H1 (cell line): ENCODE measurements around the gene MAST1. TPM values are rescaled to one million over a fixed set of nuclear protein-coding genes. Genes with fewer than 3 reads are reported as not detected.

Source experiments
- CTCF ChIA-PET: fragments of 300-600 bp; sonication (Branson Sonifier 250); formaldehyde crosslinking; loops from one replicate; lab custom pipeline; 2021; ENCODE audit not compliant: partially characterized antibody; lab: Charles Lee
- POLR2A ChIA-PET: fragments of 300-600 bp; sonication (Branson Sonifier 250); formaldehyde crosslinking; loops from one replicate; lab custom pipeline; 2021; ENCODE audit warnings: inconsistent platforms; ENCODE audit not compliant: partially characterized antibody; lab: Charles Lee
- DNase-seq, 2 experiments: peaks; one replicate each; pipeline versions ENCODE4 v3.0.0 to v3.0.0-alpha.2; 2010 to 2022; ENCODE audit warnings: low spot score in 2 of 2, low read depth in 1 of 2, mixed read lengths in 1 of 2
- FAIRE-seq: peaks from 2 replicates; lab custom pipeline; 2011; peaks lifted over from hg19 to GRCh38; lab: Jason Lieb, UNC
- H2AFZ ChIP-seq: 2 replicates; pipeline ENCODE4 v1.8.1; 2012; ENCODE audit warnings: low read length, inconsistent platforms
- H2AK5ac ChIP-seq: 2 replicates; pipeline ENCODE4 v1.6.1; 2013; ENCODE audit warnings: low read depth, low read length
- H2BK120ac ChIP-seq: replicated peaks from 2 replicates; pipeline ENCODE3; 2013; ENCODE audit warnings: low read depth, low read length, inconsistent platforms
- H2BK12ac ChIP-seq: 2 replicates; pipeline ENCODE4 v1.6.1; 2013; ENCODE audit warnings: low read depth, low read length
- H2BK15ac ChIP-seq: 2 replicates; pipeline ENCODE4 v1.6.1; 2013; ENCODE audit warnings: low read length
- H2BK20ac ChIP-seq: 2 replicates; pipeline ENCODE4 v1.6.1; 2013; ENCODE audit warnings: low read length
- H2BK5ac ChIP-seq: 2 replicates; pipeline ENCODE4 v1.6.1; 2013; ENCODE audit warnings: low read depth, low read length
- H3K14ac ChIP-seq: 2 replicates; pipeline ENCODE4 v1.6.1; 2013; ENCODE audit warnings: inconsistent platforms; ENCODE audit not compliant: insufficient read length
- H3K18ac ChIP-seq: 2 replicates; pipeline ENCODE4 v1.6.1; 2013; ENCODE audit warnings: low read length; ENCODE audit errors: extremely low read depth
- H3K23ac ChIP-seq: 2 replicates; pipeline ENCODE4 v1.6.1; 2013; ENCODE audit warnings: inconsistent platforms; ENCODE audit not compliant: insufficient read length
- H3K23me2 ChIP-seq: 2 replicates; pipeline ENCODE4 v1.6.1; 2013; ENCODE audit warnings: low read depth, low read length
- H3K27ac ChIP-seq: 2 replicates; pipeline ENCODE4 v1.6.1; 2011; ENCODE audit warnings: low read depth, low read length, inconsistent platforms
- H3K27me3 ChIP-seq, 4 experiments: replicated peaks in 1 of 4; 1 replicate in 1 of 4; 2 replicates in 3 of 4; pipeline versions ENCODE4 v1.6.1 to v1.8.1; 2011 to 2013; ENCODE audit warnings: low read length in 3 of 4, mild to moderate bottlenecking in 3 of 4, inconsistent platforms in 2 of 4, mixed read lengths in 2 of 4, moderate library complexity in 1 of 4; ENCODE audit not compliant: control insufficient read depth in 3 of 4, insufficient read depth in 3 of 4; ENCODE audit errors: extremely low read depth in 1 of 4
- H3K36me3 ChIP-seq, 4 experiments: 2 replicates each; pipeline versions ENCODE4 v1.6.1 to v1.8.1; 2011 to 2013; ENCODE audit warnings: mild to moderate bottlenecking in 4 of 4, low read length in 3 of 4, moderate library complexity in 2 of 4, control low read depth in 1 of 4, inconsistent platforms in 1 of 4; ENCODE audit not compliant: insufficient read depth in 4 of 4, control insufficient read depth in 2 of 4
- H3K4ac ChIP-seq: replicated peaks from 2 replicates; pipeline ENCODE3; 2013; ENCODE audit warnings: low read length, low read depth, mixed read lengths, inconsistent platforms; ENCODE audit not compliant: insufficient read length
- H3K4me1 ChIP-seq, 4 experiments: replicated peaks in 1 of 4; 1 replicate in 1 of 4; 2 replicates in 3 of 4; pipeline versions ENCODE4 v1.6.1 to v1.8.1; 2011 to 2013; ENCODE audit warnings: low read length in 3 of 4, inconsistent platforms in 2 of 4, mixed read lengths in 1 of 4; ENCODE audit not compliant: insufficient read depth in 4 of 4, control insufficient read depth in 3 of 4
- H3K4me2 ChIP-seq, 2 experiments: 2 replicates each; pipeline versions ENCODE4 v1.6.1 to v1.8.1; 2011 to 2013; ENCODE audit warnings: low read depth in 2 of 2, low read length in 2 of 2, control low read depth in 1 of 2, inconsistent platforms in 1 of 2, mild to moderate bottlenecking in 1 of 2; ENCODE audit not compliant: insufficient read depth in 1 of 2
- H3K4me3 ChIP-seq, 4 experiments: fragments of 200-600, 300-600 bp in 1 of 4; sonication (generic), shearing (Covaris generic), sonication (Bioruptor Twin) in 1 of 4; 2 replicates each; pipeline versions ENCODE4 v1.5.1 to v1.8.1; 2011 to 2016; ENCODE audit warnings: low read length in 4 of 4, low read depth in 3 of 4, control low read depth in 2 of 4, inconsistent platforms in 2 of 4, mild to moderate bottlenecking in 2 of 4, mixed read lengths in 1 of 4, moderate library complexity in 1 of 4; ENCODE audit not compliant: insufficient read depth in 2 of 4; ENCODE audit errors: extremely low read depth in 1 of 4
- H3K56ac ChIP-seq: replicated peaks from 2 replicates; pipeline ENCODE3; 2013; ENCODE audit warnings: low read depth, mild to moderate bottlenecking, mixed read lengths, low read length, inconsistent platforms; ENCODE audit not compliant: insufficient read length
- H3K79me1 ChIP-seq: 2 replicates; pipeline ENCODE4 v1.6.1; 2013; ENCODE audit warnings: low read depth, low read length, control low read depth
- H3K79me2 ChIP-seq, 2 experiments: 2 replicates each; pipeline versions ENCODE4 v1.6.1 to v1.8.1; 2012 to 2013; ENCODE audit warnings: low read length in 2 of 2, mild to moderate bottlenecking in 2 of 2, inconsistent platforms in 1 of 2; ENCODE audit not compliant: insufficient read depth in 2 of 2, control insufficient read depth in 1 of 2
- H3K9ac ChIP-seq, 4 experiments: replicated peaks in 1 of 4; 1 replicate in 1 of 4; 2 replicates in 3 of 4; pipeline versions ENCODE4 v1.6.1 to v1.8.1; 2011 to 2013; ENCODE audit warnings: low read depth in 3 of 4, low read length in 3 of 4, control low read depth in 2 of 4, mild to moderate bottlenecking in 2 of 4, moderate library complexity in 2 of 4, inconsistent platforms in 1 of 4; ENCODE audit errors: extremely low read depth in 1 of 4
- H3K9me3 ChIP-seq, 2 experiments: 2 replicates each; pipeline versions ENCODE4 v1.6.1 to v1.8.1; 2012 to 2013; ENCODE audit warnings: mild to moderate bottlenecking in 2 of 2, moderate library complexity in 2 of 2, control low read depth in 1 of 2, inconsistent platforms in 1 of 2, low read depth in 1 of 2, low read length in 1 of 2, mixed read lengths in 1 of 2; ENCODE audit not compliant: insufficient read depth in 2 of 2
- H4K20me1 ChIP-seq, 2 experiments: replicated peaks in 1 of 2; 2 replicates each; pipeline versions ENCODE3 to v1.8.1; 2011 to 2013; ENCODE audit warnings: inconsistent platforms in 2 of 2, low read length in 2 of 2, mild to moderate bottlenecking in 1 of 2; ENCODE audit not compliant: insufficient read depth in 2 of 2, control insufficient read depth in 1 of 2
- H4K5ac ChIP-seq: 2 replicates; pipeline ENCODE4 v1.6.1; 2013; ENCODE audit warnings: low read length, low read depth, mixed read lengths, inconsistent platforms; ENCODE audit not compliant: insufficient read length
- H4K8ac ChIP-seq: 2 replicates; pipeline ENCODE4 v1.8.0; 2013; ENCODE audit warnings: mild to moderate bottlenecking, moderate library complexity, low read length, inconsistent platforms; ENCODE audit not compliant: insufficient read depth; ENCODE audit errors: extremely low read depth
- H4K91ac ChIP-seq: replicated peaks from 2 replicates; pipeline ENCODE3; 2013; ENCODE audit warnings: low read length, mixed read lengths, inconsistent platforms; ENCODE audit not compliant: insufficient read length
- BRCA1 ChIP-seq: IDR thresholded peaks from 2 replicates; pipeline ENCODE4 v1.6.1; 2012; ENCODE audit warnings: low read depth, low read length, improper control_type of control experiment
- CHD1 ChIP-seq: IDR thresholded peaks from 2 replicates; pipeline ENCODE4 v1.6.1; 2012; ENCODE audit warnings: low read depth, low read length, improper control_type of control experiment
- HDAC2 ChIP-seq, 2 experiments: fragments of 300-600 bp in 1 of 2; sonication (generic) in 1 of 2; IDR thresholded peaks; 2 replicates each; pipeline ENCODE4 v1.6.1; 2011 to 2012; ENCODE audit warnings: low read depth in 2 of 2, low read length in 2 of 2, mild to moderate bottlenecking in 2 of 2, moderate library complexity in 2 of 2, borderline replicate concordance in 1 of 2, inconsistent platforms in 1 of 2
- KDM4A ChIP-seq: IDR thresholded peaks from one replicate; pipeline ENCODE4 v1.7.1; 2012; ENCODE audit warnings: low read depth, mild to moderate bottlenecking, moderate library complexity, low read length, inconsistent platforms; ENCODE audit not compliant: severe bottlenecking
- PHF8 ChIP-seq: fragments of 200-600 bp; sonication (generic); conservative IDR thresholded peaks from 2 replicates; pipeline ENCODE4 v1.7.1; 2012; ENCODE audit warnings: low read depth, mild to moderate bottlenecking, inconsistent platforms, low read length, moderate library complexity
- RNF2 ChIP-seq: fragments of 200-900, 300-1000 bp; sonication (generic); IDR thresholded peaks from 2 replicates; pipeline ENCODE4 v1.7.1; 2016; ENCODE audit warnings: borderline replicate concordance, low read depth, mild to moderate bottlenecking, antibody characterized with exemption, low read length; ENCODE audit not compliant: poor library complexity, severe bottlenecking; ENCODE audit errors: missing control alignments
- SIX5 ChIP-seq: IDR thresholded peaks from 2 replicates; pipeline ENCODE4 v1.6.1; 2011; ENCODE audit warnings: mild to moderate bottlenecking, low read depth, low read length
- SP1 ChIP-seq: IDR thresholded peaks from 2 replicates; pipeline ENCODE4 v1.6.1; 2011; ENCODE audit warnings: low read depth, low read length
- SP2 ChIP-seq: IDR thresholded peaks from 2 replicates; pipeline ENCODE4 v1.6.1; 2012; ENCODE audit warnings: mild to moderate bottlenecking, low read length, inconsistent platforms
- WGBS, 2 experiments: shearing (Covaris generic) in 1 of 2; methylation state at CpG; one replicate each; pipeline versions ENCODE4 v1.1.6 to v1.1.7; 2013 to 2015; ENCODE audit warnings: low lambda C conversion rate in 2 of 2, mixed read lengths in 2 of 2, inconsistent platforms in 1 of 2, low coverage in 1 of 2, missing lambda C conversion rate in 1 of 2; ENCODE audit not compliant: insufficient replicate concordance in 2 of 2, insufficient coverage in 1 of 2, insufficient read length in 1 of 2; ENCODE audit errors: extremely low coverage in 1 of 2, missing lambda C conversion rate in 1 of 2; 5-methylcytosine and 5-hydroxymethylcytosine counted together
- polyA plus RNA-seq, 7 experiments: library from polyadenylated mRNA; depleted of rRNA in 3 of 7; stranded (reverse) in 5 of 7; unstranded in 2 of 7; fragments of >200 nt in 5 of 7; fragments of 200-250 nt in 2 of 7; gene quantifications; 1 replicate in 5 of 7; 2 replicates in 1 of 7; 4 replicates in 1 of 7; pipeline versions ENCODE4 v1.2.1 to v1.2.3, GENCODE V29; 2011 to 2013; ENCODE audit warnings: missing spikeins in 2 of 7, mixed read lengths in 2 of 7
- total RNA-seq: library from RNA; stranded (reverse); fragmentation: NEBNext Ultra II Directional; extraction: Animal tissue kit (Norgen Biotek cat#: 25700); gene quantifications from 2 replicates; pipeline ENCODE4 v1.2.1, GENCODE V29; 2021
- TF ChIP-seq, protein P1 (sequence below), 3 experiments: IDR thresholded peaks; 1 replicate in 2 of 3; 2 replicates in 1 of 3; pipeline versions ENCODE4 v1.5.1 to v1.6.1; 2011; ENCODE audit warnings: low read length in 3 of 3, mild to moderate bottlenecking in 3 of 3, inconsistent platforms in 2 of 3, low read depth in 1 of 3, moderate library complexity in 1 of 3; ENCODE audit not compliant: insufficient read depth in 1 of 3; ENCODE audit errors: control extremely low read depth in 1 of 3

Gene MAST1
- total and polyA plus RNA-seq, 2 of the 8 experiments (the other 6 are each of a cell fraction or from before 2014, with no cell fraction given), result 15.6 to 28.3 TPM

- Histone ChIP-seq H4K5ac (no peak overlapping the region), H3K79me1 (no peaks in the 10 kb centered on the region)
- TF ChIP-seq RNF2, result no peak
- TF ChIP-seq SIX5, result no peak
- no peak for TF ChIP-seq PHF8
- no peak for TF ChIP-seq BRCA1
- TF ChIP-seq SP1, result no peak
- TF ChIP-seq, protein P1, sequence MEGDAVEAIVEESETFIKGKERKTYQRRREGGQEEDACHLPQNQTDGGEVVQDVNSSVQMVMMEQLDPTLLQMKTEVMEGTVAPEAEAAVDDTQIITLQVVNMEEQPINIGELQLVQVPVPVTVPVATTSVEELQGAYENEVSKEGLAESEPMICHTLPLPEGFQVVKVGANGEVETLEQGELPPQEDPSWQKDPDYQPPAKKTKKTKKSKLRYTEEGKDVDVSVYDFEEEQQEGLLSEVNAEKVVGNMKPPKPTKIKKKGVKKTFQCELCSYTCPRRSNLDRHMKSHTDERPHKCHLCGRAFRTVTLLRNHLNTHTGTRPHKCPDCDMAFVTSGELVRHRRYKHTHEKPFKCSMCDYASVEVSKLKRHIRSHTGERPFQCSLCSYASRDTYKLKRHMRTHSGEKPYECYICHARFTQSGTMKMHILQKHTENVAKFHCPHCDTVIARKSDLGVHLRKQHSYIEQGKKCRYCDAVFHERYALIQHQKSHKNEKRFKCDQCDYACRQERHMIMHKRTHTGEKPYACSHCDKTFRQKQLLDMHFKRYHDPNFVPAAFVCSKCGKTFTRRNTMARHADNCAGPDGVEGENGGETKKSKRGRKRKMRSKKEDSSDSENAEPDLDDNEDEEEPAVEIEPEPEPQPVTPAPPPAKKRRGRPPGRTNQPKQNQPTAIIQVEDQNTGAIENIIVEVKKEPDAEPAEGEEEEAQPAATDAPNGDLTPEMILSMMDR (IDR thresholded peaks at IDR 0.05; ENCODE audit: control extremely low read depth in 1 of 3, insufficient read depth in 1 of 3, low read depth in 1 of 3, low read length in 3 of 3), result no peak
- TF ChIP-seq CHD1, result no peak
- no peak for TF ChIP-seq HDAC2 (IDR thresholded peaks at IDR 0.05; ENCODE audit: borderline replicate concordance in 1 of 2, low read depth in 2 of 2, low read length in 2 of 2)
- TF ChIP-seq KDM4A, result no peak
- no peak for TF ChIP-seq SP2
Observed at GRCh38 chr19:12882589-12882988, 44.3 kb downstream of the MAST1 start.

More at GRCh38 chr19:12882589-12882988, 44.3 kb downstream of the MAST1 start:
- Histone ChIP-seq H2BK120ac (no peak overlapping the region), H2BK12ac (0 out of 2 replicates have a peak overlapping the region, but pooled peaks have one; percentile 4), H3K9me3 (no peaks in the 10 kb centered on the region; a peak in 2 of 4 replicates), H4K8ac (no peak overlapping the region; the same call in 1 of the 2 replicates), H3K79me2 (no peaks in the 10 kb centered on the region), H2AFZ (no peak overlapping the region), H2BK20ac (no peak overlapping the region), H3K36me3 (peaks cover 0 to 7% (median 2%) of the 10 kb centered on the region in 4 experiments; a peak in 3 of 8 replicates), H3K4me1 (peaks cover 0 to 7% (median 6%) of the 10 kb centered on the region in 4 experiments; a peak in 5 of 7 replicates), H3K4ac (no peak overlapping the region), H3K23me2 (peaks cover 11% of the 10 kb centered on the region; the same call in 1 of the 2 replicates), H3K14ac (no peak overlapping the region), H2AK5ac (0 out of 2 replicates have a peak overlapping the region, but pooled peaks have one; percentile 30), H3K4me2 (no peak overlapping the region), H3K27me3 (peaks cover 0 to 9% (median 4%) of the 10 kb centered on the region in 4 experiments; a peak in 4 of 7 replicates), H4K91ac (no peak overlapping the region), H3K23ac (no peak overlapping the region), H2BK15ac (no peak overlapping the region), H3K56ac (no peak overlapping the region), H4K20me1 (no peaks in the 10 kb centered on the region), H3K4me3 (no peak overlapping the region), H2BK5ac (no peak overlapping the region), H3K27ac (no peak overlapping the region), H3K18ac (no peak overlapping the region), H3K9ac (no peak overlapping the region)
- DNase-seq, result no peak
- WGBS, 2 experiments, result 94% methylated on average over 2 of the region's 3 CpGs; no CpG with 5 or more reads in 1 of the 2 experiments
- FAIRE-seq, result no peak
- ChIA-PET CTCF (interaction anchor here (1.1 to 1.7 kb wide), 5 partner anchors 33 to 122 kb away, joined by 3 to 7 read pairs (median 3); no protein-coding TSS in a partner anchor), POLR2A (interaction anchor here (0.6 to 12.3 kb wide), 8 partner anchors 10 to 245 kb away, joined by 3 to 110 read pairs (median 4); partner anchors contain the start of gene GCDH)
